DMS53 treated with DMSO at 0.1 percent for 48 hours (cell line): ENCODE results near the gene SULT1A2.
"Not testable (repeated sequence)": the region's sequence is repeated elsewhere in the genome, so short reads cannot be mapped to it uniquely, and the experiment has no call there.

Source experiments
- DNase-seq: peaks from one replicate; lab custom pipeline; 2025; ENCODE audit not compliant: unreplicated experiment; lab: John Stamatoyannopoulos, UW

The SULT1A2 gene

GRCh38 chr16:28609631-28610594 lies 13.1 kb upstream of the SULT1A2 start, which contains the start of gene SULT1A1:
TSS of gene SULT1A1 (minus strand) at chr16:28610044. CDS start at chr16:28608855, 1,189 bp downstream.
- no peak for DNase-seq

DNA sequence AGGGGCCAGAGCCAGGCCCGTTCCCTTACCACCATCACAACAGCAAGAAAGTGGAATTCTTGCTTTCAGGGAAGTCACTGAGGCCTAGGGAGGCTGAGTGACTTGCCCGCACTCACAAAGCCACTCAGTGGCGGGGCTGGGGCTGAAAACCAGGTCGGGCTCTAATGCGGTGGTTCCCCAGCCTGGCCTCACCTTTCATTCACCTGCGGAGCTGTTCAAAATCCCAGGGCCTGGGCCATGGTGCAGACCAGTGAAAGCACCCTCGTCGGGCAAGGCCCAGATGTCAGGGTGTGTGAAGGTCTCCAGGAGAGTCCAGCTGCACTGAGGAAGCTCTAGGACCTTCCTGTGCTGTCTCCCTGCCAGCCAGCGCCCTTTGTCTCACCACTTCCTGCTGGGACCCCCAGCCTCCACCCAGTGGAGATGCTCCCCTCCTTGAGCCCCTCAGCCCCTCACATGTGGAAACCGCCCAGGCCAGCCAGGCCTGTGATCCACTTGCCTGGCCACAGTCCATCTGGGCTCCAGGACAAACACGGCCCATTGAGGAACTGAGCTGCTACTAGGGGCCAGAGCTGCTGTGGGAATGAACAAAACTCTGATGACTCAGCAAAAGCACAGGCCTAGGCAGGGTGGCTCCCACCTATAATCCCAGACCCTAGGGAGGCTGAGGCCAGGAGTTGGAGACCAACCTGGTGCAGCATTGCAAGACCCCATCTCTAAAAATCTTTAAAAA lies 12.2 kb upstream of the SULT1A2 start:
- DNase-seq: not testable (repeated sequence)

GRCh38 chr16:28608496-28608808 lies 11.6 kb upstream of the SULT1A2 start:
- DNase-seq: not testable (repeated sequence)

- not testable (repeated sequence) for DNase-seq
Observed at GRCh38 chr16:28607681-28608495, 11.0 kb upstream of the SULT1A2 start.

DNA sequence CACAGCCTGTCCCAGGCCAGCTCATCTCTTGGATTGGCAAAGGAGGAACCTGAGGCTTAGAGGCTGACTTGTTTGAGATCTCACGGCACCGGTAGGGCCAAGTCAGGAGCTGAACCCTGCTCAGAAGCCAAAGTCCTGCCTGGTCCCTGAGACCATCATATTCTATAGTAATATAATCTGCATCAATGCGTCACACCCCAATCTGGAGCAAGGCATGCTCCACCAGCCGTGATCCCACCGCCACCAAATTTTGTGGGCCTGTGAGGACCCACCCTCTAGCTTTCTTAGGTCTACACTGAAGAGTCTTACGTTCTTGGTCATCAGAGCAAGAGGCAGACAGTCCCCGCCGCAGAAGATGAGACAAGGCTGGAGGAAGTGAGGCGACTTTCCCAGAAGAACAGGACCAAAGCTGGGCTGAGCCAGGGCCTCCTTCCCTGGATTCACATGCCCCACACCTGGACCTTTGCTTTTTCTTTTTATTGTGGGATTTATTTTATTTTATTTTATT lies 10.3 kb upstream of the SULT1A2 start:
- DNase-seq: no peak

- no peak for DNase-seq
Observed at GRCh38 chr16:28606291-28607115, 9.7 kb upstream of the SULT1A2 start.

GRCh38 chr16:28604186-28604565 lies 7.3 kb upstream of the SULT1A2 start:
- DNase-seq: no peak

DNA sequence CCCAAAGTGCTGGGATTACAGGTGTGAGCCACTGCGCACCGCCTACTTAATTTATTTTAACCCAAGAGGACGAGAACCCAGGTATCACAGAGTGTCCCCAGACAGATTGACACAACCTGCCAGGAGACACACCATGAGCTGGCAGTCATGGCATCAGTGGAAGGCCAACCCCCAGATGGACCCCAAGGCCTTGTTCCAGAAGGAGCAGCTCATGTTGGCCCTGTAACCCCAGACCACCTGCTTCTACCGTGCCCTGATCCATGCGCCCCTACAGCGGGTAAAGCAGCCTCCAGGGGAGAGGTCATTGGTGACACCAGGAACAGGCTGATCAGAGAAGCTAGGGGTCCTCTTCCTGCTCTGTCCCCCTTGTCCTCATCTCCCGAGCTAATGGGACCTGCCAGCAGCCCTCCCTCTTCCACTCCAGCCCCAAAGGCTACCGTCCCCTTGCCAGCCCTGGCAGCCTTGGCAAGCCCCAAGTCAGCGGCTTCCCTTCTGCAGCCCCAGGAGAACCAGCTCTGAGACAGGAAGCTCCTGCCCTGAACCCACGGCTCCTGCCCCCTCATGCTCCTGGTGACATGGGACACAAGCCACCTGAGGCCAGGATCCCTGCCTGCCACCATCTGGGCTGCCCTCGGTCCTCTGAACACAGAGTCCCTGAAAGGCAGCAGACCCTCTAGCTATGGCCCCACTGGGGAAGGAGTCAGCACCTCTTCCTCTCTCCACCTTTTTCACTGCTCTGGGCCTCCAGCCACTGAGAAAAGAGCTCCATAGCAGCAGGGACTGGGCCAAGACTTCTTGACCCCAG lies 6.7 kb upstream of the SULT1A2 start:
- no peak for DNase-seq

DNA sequence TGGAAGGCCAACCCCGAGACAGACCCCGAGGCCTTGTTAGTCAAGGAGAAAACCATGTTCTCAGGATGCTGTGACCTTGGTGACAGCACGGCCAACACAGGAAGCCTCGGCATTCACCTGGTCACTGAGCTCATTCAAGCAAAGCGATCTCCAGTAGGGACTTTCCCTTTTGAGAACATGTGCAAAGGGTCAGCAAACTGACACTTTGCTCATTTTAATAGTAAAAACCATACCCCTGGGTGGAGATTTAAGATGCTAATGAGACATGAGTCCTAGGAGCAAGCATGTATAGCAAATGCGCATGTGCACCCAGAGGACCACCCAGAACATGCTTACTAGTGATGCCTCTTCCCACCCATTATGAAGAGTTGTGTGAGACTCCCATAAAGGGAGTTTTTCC lies 5.7 kb upstream of the SULT1A2 start:
- no peak for DNase-seq

GRCh38 chr16:28602062-28602461 lies 5.2 kb upstream of the SULT1A2 start:
- DNase-seq: not testable (repeated sequence)

GRCh38 chr16:28601589-28601988 lies 4.7 kb upstream of the SULT1A2 start:
- not testable (repeated sequence) for DNase-seq

DNA sequence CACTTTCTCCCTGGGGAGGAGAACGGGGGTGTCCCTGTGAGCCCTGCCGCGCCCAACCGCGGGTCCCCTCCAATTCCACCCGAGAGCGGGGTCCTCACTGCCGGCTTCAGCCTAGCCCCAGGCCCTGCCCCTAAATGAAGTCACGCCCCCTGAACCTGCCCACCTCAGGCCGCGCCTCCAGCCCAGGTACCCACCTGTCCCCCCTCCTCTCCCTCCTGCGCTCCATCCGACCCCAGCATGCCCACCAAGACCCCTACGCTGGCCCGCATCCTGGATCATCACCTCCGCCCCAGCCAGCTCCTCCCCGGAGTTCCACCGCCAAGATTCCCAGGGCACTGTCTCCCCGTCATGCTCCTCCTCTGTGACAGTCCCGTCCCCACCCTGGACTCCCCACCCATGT lies 4.1 kb upstream of the SULT1A2 start:
- not testable (repeated sequence) for DNase-seq

DNA sequence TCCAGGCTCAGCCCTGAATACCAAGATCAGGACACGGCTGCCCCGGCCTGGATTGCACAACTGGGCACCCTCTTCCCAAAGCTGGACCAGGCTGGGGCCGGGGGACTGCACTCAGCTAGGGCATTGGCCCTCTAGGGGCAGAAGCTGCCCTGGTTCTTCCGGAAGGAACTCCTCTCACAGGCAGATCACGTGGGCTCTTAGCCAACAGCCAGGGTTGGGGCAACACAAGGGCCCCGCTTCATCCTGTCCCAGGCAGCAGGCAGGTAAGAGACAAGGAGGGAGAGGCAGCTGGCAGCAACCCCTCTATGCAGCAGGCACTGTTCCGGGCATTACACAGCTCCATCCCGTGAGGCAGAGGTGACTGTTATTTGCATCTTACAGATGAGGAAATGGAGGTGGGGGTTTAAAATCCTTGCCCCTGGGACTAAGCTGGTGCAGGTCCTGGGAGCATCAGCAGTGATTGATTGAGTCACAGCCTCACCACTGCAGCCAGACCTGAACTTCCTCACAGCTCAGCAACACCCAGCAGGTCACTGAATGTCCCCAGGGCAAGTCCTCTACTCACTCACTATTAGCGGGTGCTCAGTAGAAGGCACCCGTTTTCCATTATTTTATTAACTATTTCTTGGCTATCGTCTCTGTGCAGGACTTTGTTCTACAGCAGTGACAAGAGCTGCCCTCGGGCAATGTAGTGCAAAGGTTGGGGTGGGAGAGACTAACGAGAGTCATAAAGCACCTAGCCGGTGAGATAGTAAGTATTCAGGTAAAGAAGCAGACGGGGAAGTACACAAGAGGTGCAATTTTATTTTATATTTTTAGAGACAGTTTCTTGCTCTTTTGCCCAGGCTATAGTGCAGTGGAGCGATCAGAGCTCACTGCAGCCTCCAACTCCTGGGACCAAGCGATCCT lies 2.8 kb upstream of the SULT1A2 start:
- not testable (repeated sequence) for DNase-seq

DNA sequence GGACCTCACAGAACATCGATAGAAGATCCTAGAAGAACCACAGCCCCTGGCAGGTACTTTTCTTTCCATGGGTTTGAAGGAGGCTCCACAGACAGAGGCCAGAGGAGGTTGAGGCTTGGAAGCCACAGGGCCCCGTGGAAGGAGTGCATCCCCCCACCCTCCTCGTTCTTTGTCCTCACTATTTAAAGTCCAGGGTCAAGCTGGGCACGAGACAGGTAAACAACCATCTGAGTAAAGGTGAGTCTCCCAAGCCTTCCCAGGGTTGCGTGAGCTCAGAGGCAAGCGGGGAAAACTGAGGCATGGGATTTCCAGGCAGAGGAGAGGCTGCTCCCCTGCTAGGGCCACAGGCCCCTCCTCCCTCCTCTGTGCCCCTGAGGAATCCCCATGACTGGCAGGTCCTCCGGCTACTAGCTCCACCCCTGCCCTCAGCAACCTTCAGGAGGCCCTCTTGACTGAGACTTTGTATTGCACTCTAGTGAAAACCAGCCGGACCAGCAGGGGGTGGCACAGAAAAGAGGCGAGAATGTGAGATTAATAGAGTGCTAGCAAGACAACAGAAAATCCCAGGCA lies 927 bp upstream of the SULT1A2 start:
- DNase-seq: no peak

DNA sequence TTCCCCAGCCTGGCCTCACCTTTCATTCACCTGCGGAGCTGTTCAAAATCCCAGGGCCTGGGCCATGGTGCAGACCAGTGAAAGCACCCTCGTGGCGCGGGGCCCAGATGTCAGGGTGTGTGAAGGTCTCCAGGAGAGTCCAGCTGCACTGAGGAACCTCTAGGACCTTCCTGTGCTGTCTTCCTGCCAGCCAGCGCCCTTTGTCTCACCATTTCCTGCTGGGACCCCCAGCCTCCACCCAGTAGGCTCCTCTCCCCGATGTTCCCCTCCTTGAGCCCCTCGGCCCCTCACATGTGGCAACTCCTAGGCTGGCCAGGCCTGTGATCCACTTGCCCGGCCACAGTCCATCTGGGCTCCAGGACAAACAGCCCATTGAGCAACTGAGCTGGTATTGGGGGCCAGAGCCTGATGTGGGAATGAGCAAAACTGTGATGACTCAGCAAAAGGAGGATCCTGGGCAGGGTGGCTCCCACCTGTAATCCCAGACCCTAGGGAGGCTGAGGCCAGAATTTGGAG lies 677 bp downstream of the SULT1A2 start:
- no peak for DNase-seq

DNA sequence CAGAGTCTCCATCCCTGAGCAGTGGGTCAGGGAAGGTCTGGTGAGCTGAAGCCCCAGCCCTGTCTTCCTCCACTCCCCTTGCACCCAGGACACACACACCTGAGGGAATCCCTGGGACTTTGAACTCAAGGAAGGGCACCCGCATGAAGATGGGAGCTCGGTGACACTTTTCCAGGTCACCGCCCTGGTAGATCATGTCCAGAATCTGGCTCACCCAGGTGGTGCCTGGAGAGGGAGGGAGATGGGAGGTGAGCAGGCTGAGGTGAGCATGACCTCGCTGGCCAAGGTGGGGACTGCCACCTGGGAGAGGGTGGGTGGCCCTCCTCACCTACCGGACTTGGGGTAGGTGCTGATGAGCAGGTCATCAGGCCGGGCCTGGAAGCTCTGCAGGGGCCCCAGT lies 1.4 kb downstream of the SULT1A2 start:
- DNase-seq: not testable (repeated sequence)

- DNase-seq: no peak
Observed at GRCh38 chr16:28592979-28593553, 3.8 kb downstream of the SULT1A2 start.
